Muscle layer of duodenum (tissue), 2 donors: ENCODE measurements around the gene AGPAT3.

Source experiments
- H3K27ac ChIP-seq: one replicate; pipeline ENCODE4 v1.7.0; 2013; ENCODE audit warnings: mild to moderate bottlenecking, low read length
- H3K27me3 ChIP-seq: one replicate; pipeline ENCODE4 v1.7.0; 2013; ENCODE audit warnings: low read depth, mild to moderate bottlenecking, control low read depth, low read length
- H3K36me3 ChIP-seq, 2 donors: one replicate each; pipeline ENCODE4 v1.7.0; 2013; ENCODE audit warnings: low read length in 2 of 2, control low read depth in 1 of 2, mild to moderate bottlenecking in 1 of 2; ENCODE audit not compliant: insufficient read depth in 2 of 2, control insufficient read depth in 1 of 2
- H3K4me1 ChIP-seq, 2 donors: one replicate each; pipeline ENCODE4 v1.7.0; 2013; ENCODE audit warnings: low read length in 2 of 2, mild to moderate bottlenecking in 2 of 2, control low read depth in 1 of 2, moderate library complexity in 1 of 2; ENCODE audit not compliant: insufficient read depth in 2 of 2, control insufficient read depth in 1 of 2
- H3K4me3 ChIP-seq, 2 donors: one replicate each; pipeline ENCODE4 v1.7.0; 2013; ENCODE audit warnings: low read length in 2 of 2, low read depth in 1 of 2, mild to moderate bottlenecking in 1 of 2
- H3K9me3 ChIP-seq, 2 donors: one replicate each; pipeline ENCODE4 v1.7.0; 2013; ENCODE audit warnings: low read length in 2 of 2, control low read depth in 1 of 2, mild to moderate bottlenecking in 1 of 2; ENCODE audit not compliant: control insufficient read depth in 1 of 2
- donor health status: healthy.

The AGPAT3 gene

GRCh38 chr21:44027607-44028286, 162.7 kb downstream of the AGPAT3 start:
- Histone ChIP-seq H3K4me3 (no peak overlapping the region), H3K9me3 (no peaks in the 10 kb centered on the region), H3K27me3 (no peaks in the 10 kb centered on the region), H3K4me1 (peaks cover 8 to 23% of the 10 kb centered on the region in 2 donors), H3K36me3 (peaks cover 2 to 5% of the 10 kb centered on the region in 2 donors), H3K27ac (no peak overlapping the region)

GRCh38 chr21:44028287-44028659, 163.2 kb downstream of the AGPAT3 start:
- Histone ChIP-seq H3K9me3 (no peaks in the 10 kb centered on the region), H3K4me1 (peaks cover 8 to 23% of the 10 kb centered on the region in 2 donors), H3K27ac (no peak overlapping the region), H3K4me3 (no peak overlapping the region), H3K27me3 (no peaks in the 10 kb centered on the region), H3K36me3 (peaks cover 8 to 11% of the 10 kb centered on the region in 2 donors)

DNA sequence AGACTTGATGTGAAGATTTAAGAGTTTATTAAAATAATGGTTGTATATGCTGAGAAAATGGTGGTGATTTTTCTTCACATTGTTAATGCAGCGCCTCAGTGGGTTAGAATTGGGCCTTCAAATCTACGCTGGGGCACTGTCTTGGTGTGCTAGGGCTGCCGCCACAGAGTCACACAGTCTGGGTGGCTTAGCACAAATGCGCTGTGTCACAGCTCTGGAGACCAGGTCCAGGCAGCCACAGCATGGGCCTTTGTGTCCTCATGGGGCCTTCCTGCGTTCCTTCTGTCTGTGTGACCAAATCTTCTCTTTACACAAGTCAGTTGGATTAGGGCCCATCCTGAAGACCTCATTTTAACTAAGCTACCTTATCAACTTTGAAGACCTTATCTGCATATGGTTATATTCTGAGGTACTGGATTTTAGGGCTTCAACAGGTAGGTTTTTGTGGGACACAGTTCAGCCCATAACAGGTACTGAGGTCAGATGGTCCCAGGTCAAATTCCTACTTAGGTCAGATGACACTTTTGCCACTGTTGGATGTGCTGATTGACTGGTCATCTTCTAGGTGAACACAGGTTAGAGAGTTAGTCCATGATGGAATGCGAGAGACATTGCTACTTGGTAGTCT, 164.6 kb downstream of the AGPAT3 start:
- Histone ChIP-seq H3K9me3 (no peaks in the 10 kb centered on the region), H3K36me3 (peaks cover 12 to 15% of the 10 kb centered on the region in 2 donors), H3K4me3 (no peak overlapping the region), H3K27ac (no peak overlapping the region), H3K27me3 (no peaks in the 10 kb centered on the region), H3K4me1 (peaks cover 8 to 23% of the 10 kb centered on the region in 2 donors)

DNA sequence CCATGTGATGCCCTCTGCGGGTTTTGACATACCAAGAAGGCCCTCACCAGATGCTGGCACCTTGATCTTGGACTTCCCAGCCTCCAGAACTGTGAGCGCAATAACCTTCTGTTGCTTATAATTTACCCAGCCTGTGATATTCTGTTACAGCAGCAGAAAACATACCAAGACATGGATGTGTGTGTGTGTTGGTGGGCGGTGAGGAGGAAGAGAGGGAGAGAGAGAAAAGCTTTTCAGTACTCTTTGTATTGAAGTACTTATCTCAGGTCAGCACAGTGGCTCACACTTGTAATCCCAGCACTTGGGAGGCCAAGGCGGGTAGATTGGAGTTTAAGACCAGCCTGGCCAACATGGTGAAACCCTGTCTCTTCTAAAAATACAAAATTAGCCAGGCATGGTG, 170.2 kb downstream of the AGPAT3 start:
- no peak overlapping the region for H3K27ac ChIP-seq
- H3K4me3 ChIP-seq: no peak overlapping the region
- no peaks in the 10 kb centered on the region for H3K9me3 ChIP-seq
- no peaks in the 10 kb centered on the region for H3K27me3 ChIP-seq
- peaks cover 40 to 53% of the 10 kb centered on the region in 2 donors for H3K36me3 ChIP-seq
- H3K4me1 ChIP-seq: no peaks in the 10 kb centered on the region
